Fibroblast of villous mesenchyme (primary cell): ENCODE measurements around the gene DGCR2. TPM values are rescaled to one million over a fixed set of nuclear protein-coding genes. Genes with fewer than 3 reads are reported as not detected.

ENCODE experiments used
- DNase-seq: peaks from one replicate; pipeline ENCODE4 v3.0.0-alpha.2; 2010; ENCODE audit warnings: low read depth
- H3K4me3 ChIP-seq: 2 replicates; pipeline ENCODE4 v1.5.1; 2011; ENCODE audit warnings: low read depth, mild to moderate bottlenecking, low read length
- CTCF ChIP-seq: IDR thresholded peaks from 2 replicates; pipeline ENCODE4 v1.5.1; 2012; ENCODE audit warnings: low read depth, mild to moderate bottlenecking, low read length; ENCODE audit not compliant: insufficient read depth
- total RNA-seq: library from RNA; depleted of rRNA; stranded (reverse); fragments of >200 nt; gene quantifications from 2 replicates; pipeline ENCODE4 v1.2.3, GENCODE V29; 2012

DGCR2 gene
- total RNA-seq, 1 donor: 53.5 TPM

GRCh38 chr22:19136915-19137314, 14.7 kb upstream of the DGCR2 start:
- H3K4me3 ChIP-seq: no peak overlapping the region
- no peak for DNase-seq
- no peak for TF ChIP-seq CTCF

GRCh38 chr22:19134874-19135273, 12.7 kb upstream of the DGCR2 start:
- no peak for DNase-seq
- TF ChIP-seq CTCF: no peak
- no peak overlapping the region for H3K4me3 ChIP-seq

- no peak for TF ChIP-seq CTCF
Measured at GRCh38 chr22:19134176-19134831, 12.1 kb upstream of the DGCR2 start.

GRCh38 chr22:19133561-19133960, 11.3 kb upstream of the DGCR2 start:
- no peak for TF ChIP-seq CTCF
- DNase-seq: no peak
- H3K4me3 ChIP-seq: no peak overlapping the region

More at GRCh38 chr22:19134176-19134831, 12.1 kb upstream of the DGCR2 start:
- H3K4me3 ChIP-seq: no peak overlapping the region
- no peak for DNase-seq

GRCh38 chr22:19132693-19133400, 10.6 kb upstream of the DGCR2 start:
- H3K4me3 ChIP-seq: no peak overlapping the region
- no peak for DNase-seq
- no peak for TF ChIP-seq CTCF

- no peak for DNase-seq
- no peak overlapping the region for H3K4me3 ChIP-seq
- no peak for TF ChIP-seq CTCF
Measured at GRCh38 chr22:19132153-19132552, 9.9 kb upstream of the DGCR2 start.
